HG03520 (cell line): Measurements from ENCODE around the gene CARS1.

Source experiments
- ATAC-seq: cut with Tn5 transposase; IDR thresholded peaks from one replicate; pipeline ENCODE4 v1.9.1; 2021; ENCODE audit warnings: mild to moderate bottlenecking, moderate library complexity; ENCODE audit not compliant: unreplicated experiment

The CARS1 gene

DNA sequence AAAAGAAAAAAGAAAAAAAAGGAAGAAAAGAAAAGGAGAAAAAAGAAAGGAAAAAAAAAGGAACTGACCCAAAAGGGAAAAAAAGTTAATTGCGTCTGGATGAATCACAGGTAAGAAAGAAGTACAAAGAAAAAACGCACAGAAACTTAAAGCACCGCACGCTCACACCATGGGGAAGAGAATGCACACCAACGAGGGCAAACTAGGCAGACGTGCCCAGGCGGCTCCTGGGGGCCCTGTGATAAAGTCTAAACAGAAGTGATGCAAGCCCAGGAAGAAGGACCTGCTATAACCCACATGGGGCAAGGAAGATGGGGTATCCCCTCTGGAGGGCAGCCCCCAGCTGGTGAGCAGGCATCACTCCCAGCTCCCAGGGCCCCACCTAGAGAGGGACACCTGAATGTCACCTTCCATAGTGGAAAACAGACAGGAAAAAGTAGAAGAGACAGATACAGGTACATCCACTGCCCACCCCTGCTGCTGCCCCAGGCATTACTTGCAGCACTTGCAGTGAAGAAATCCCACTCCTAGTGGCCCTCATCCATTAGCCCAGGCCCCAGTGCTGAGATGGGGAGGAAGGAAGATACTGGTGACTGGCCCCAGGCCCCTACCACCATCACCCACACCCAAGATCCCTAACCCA is 94.0 kb downstream of the CARS1 start:
- no peak for ATAC-seq

DNA sequence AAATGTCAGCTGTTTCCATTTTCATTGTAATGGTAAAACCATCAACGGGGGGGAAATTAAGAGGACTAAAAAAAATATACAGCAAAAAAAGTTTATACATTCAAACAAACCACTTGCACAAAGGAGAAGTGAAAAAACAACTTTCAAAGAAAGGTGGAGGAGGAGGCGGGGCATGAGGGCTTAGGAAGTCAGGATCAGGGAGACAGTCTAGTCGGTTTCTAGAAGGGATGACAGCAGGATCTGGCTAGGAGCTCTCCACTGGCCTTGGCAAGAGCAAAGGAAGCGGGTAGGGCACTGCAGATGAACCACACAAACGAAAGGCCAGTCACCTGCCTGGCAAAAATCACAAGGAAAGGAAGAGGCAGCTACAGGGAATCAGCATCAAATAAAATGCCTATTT is 96.1 kb downstream of the CARS1 start:
- no peak for ATAC-seq

DNA sequence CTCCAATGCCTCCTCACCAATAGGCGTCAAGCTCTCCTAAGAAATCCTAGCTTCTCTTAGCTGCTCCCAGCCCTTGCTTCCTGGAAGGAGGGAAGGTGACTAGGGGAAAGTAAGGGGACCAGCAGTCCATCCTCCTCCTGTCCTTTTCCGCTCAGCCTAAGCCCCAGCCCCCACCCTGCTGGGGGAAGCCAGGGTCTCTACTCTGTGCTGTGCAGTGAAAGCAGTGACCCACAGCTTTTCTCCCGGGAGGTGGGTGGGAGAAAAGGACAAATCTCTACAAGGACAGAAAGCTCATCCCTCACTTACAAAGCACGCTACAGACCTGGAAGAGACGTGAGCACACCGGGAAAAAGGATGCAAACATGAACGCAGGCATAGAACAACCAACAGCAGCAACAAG is 97.1 kb downstream of the CARS1 start:
- ATAC-seq, result no peak

DNA sequence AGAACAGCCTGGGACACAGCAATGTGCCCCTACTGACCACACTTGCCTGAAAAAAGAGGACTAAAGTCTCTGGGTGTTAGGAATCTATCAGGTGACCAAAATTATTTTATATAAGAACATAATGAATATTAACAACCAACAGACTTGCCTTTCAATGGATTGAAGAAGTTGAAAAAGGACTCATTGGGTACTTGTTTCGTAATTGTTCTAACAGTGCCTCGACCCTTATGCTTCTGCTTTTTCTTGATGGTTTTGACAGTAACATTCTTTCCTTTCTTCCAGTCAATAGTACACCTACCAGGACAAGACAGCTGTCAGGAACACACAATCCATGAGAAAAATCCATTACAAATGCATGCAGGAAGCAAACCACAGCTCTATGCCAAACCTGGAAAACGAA is 99.0 kb downstream of the CARS1 start:
- ATAC-seq, result no peak

DNA sequence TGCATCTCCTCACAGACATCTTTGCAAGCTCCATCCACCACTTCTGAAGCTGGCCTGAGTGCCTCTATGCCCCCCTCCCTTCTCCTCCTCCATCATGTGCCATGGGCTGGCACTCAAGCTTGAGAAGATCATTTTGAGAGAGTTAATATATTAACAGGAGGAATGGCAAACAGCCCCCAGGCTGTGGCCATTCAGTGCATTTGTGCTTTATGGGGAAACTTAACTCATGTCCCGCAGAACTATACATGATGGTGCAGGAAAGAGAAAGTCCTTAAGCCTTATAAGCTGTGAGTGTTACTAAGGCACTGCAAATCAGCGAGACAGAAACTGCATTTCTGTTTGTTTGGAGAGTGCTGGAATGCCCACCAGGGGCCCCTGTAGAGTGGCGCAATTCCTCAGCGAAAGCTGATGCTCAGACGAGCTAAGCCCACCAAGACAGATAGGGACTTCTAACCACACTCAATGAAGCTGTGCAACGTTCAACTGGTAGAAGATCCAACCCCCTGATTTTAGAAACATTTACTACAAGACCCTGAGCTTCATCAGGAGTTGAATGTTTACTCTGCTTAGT is 101.2 kb downstream of the CARS1 start:
- no peak for ATAC-seq

DNA sequence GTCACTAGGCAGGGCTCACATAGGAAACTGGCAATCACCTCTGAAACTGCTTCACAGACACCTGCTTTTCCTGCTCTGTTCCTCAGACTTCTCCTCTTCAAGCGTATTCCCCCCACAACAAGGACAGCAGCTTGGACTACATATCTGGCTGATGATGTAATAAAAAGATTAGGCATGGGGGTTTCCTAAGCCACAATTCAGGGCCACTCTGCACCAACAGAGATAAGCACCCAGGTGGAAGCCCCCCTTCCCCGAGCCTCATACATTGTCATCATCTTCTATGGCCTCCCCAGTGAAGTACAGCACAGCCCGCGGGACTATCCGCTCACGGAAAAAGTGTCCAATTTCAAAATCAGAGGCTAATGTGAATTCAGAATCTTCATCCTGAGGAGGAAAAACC is 103.0 kb downstream of the CARS1 start:
- ATAC-seq, result no peak

DNA sequence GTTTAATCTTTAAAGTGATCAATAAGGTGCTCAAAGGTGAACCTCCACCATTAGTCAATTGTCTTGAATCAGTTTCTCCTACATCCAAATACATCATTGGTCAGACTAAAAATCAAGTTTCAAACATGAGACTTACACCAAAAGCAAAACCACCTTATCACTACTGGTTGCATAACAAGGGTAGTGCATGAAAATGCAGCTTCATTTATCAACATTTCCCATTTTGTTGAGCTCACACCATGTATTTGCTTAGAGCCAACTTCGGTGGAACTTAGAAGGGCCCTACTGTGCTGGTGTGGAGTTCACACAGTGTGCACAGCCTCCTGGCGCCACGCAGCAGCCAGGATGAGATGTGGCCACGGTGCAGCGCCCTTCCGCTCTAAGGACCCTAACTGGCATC is 104.9 kb downstream of the CARS1 start:
- ATAC-seq, result no peak

DNA sequence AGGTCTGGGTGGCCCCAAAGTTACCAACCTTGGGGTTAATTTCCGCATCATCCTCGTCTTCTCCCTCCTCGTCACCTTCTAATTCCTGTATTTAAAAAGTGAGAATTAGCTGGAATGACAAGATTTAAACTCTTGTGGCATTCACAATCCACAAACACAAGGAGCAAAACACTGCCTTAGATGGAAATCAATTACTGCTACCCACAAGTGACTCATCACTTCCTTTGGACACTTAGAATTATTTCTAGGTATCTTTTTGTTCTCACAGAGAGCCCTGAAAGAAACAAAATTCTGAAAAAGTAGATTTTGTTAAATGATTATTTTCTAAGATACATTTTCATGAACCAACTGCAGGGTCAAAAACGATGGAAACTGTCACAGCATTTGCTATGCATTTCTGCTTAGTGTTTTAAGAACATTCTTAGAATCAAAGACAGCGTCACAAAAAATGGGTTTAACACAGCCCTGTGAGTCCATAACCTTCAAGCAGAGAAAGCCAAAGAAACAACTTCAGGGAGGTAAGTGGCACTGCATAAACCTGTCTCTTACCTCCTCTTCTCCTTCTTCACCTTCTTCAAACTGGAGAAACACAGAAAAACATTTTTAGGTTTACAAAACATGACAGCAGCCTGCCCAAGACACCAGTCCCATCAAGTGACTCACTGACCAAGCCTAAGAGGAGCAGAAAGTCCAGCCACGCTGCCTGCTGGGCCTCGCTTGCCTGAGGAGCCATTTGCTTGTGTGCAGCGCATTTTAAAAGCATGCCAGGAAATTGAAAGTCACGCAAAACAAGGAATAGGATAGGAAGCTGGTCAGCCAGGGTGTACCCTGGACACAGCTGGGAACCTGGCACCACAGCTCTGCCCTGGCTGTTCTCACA is 105.8 kb downstream of the CARS1 start:
- ATAC-seq, result no peak
